SIG-M5 treated with dmso at 0.1 percent for 504 hours (cell line): Measurements from ENCODE around the gene TRUB2.
"Not testable (repeated sequence)": the region's sequence is repeated elsewhere in the genome, so short reads cannot be mapped to it uniquely, and the experiment has no call there.

Source experiments
- DNase-seq: peaks from one replicate; lab custom pipeline; 2025; ENCODE audit not compliant: unreplicated experiment; lab: John Stamatoyannopoulos, UW

TRUB2 gene

DNA sequence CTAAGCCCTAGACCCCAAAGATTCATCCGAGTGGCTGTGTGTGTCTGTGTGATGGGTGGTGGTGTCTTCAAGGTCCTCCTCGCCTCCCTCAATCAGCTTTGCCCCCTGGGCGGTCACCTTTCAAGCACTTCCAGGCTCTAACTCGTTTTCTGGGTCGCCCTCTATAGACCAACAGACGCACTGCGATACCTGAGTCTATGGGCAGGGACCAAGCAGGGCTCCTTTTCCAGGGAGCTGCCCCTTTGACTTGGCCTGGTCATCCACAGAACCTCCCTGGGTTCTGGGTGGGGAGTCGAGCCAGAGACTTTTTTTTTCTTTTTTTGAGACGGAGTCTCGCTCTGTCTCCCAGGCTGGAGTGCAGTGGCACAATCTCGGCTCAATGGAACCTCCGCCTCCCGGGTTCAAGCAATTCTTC, 19.2 kb upstream of the TRUB2 start:
- DNase-seq, result peak; percentile 72

DNA sequence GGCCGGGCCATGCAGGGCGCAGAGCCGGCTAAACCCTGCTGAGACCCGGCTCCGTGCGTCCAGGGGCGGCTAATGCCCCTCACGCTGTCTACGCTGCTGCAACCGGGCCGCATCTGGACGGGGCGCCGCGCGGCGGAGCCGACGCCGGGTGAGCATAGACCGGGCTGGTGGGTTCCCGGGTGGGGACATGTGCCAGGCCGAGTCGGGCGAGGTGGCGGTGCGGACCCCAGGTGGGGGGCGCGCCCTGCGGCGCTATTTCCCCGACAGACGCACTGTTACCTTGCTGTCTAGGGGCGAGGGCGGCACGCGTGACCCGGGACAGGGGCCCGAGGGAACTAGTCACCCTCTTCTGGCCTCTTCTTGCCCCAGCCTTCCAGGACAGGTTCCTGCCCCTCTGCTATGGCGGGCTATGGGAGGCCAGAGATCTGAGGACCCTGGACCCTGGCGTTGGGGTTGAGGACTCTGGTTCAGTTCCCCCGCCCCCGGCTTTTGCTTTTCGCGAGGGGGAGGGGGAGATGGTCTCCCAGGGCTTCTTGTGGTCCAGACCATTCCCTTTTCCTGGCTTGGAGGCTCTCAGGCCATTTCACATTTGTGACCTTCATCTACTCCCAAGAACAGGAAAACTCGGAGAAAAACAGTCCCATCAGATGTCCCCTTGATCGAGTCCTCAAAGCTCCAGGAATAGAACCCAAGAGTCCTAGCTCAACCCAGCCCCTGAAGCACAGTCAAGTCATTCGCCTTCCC, 18.6 kb upstream of the TRUB2 start:
- no peak for DNase-seq

DNA sequence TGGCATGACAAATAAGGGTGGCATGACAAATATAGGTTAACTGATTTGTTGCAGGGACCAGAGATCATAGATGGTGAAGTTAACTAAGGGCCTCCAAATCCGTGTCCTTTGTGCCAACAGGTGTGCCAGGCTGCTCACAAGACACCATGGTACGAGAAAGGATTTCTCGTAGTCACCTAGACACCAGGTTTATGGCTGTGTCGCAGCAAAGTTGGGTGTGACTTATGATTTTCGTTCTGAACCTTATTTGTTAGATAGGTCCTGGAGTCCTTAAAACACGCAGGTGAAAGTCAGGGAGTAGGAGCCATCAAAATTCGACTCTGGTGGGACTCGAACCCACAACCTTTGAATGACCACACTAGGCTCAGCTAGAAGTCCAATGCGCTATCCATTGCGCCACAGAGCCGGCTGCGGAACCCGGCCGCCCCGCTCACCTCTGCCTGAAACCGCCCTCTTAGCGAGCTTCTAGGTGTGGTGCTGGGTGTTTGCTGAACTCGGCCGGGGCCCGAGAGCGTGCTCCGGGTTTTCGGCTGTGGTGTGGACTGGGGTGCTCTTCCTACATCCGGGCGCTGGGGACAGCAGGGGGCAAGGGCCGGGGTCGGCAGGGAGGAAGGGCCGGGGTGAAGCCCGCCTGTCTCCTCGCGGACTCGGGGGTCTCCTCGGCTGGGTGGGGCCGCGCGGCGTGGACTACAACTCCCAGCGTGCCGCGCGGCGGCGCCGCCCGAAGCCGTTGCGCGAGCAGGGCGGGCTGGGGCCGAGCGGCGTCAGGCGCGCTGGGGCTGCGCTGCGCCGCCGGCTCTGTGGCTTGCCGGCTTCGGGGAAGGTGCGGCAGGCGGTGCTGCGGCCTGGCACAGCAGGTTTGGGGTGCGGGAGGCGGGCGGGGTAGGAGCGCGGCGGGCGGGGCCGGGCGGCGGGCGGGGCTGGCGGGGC, 17.8 kb upstream of the TRUB2 start, which contains the start of gene SLC27A4:
Gene SLC27A4 (plus strand): TSS at position 767 of the 930 bp plus-strand sequence. CDS start 2,606 bp downstream, outside the sequence.
- DNase-seq, result peak; percentile 65

DNA sequence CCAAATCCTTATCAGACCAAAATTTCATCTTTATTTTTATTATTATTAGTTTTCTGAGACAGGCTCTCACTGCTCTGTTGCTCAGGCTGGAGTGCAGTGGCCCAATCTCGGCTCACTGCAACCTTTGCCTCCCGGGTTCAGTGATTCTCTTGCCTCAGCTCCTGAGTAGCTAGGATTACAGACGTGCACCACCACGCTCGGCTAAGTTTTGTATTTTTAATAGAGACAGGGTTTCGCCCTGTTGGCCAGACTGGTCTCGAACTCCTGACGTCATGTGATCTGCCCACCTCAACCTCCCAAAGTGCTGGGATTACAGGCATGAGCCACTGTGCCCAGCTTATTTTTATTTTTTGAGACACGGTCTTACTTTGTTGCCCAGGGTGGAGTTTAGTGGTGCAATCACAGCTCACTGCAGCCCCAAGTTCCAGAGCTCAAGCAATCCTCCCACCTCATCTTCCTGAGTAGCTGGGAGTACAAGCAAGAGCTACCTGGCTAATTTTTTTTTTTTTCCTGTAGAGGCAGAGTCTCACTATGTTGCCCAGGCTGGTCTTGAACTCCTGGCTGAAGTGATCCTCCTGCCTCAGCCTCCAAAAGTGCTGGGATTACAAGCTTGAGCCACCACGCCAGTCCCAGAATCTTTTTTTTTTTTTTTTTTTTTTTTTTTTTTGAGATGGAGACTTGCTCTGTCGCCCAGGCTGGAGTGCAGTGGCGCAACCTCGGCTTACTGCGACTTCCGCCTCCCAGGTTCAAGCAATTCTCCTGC, 16.8 kb upstream of the TRUB2 start:
- DNase-seq, result not testable (repeated sequence)

DNA sequence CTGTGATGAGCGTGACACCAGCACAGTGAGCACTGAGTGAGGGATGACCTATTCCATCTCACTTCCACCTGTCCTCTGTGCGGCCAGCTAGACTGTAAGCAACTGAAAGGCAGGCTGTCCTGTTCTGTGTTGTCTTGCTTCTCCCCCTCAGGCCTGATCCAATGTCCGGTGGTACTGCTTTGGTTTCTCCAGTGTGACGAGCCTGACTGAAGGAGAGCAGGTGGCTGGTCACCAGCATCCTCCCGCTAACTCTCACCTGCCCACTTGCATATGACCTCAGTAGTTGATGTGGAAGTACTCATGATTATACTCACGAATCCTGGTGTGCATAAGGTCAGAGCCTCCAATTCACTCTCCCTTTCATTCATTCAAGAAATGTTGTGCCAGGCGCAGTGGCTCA, 15.7 kb upstream of the TRUB2 start:
- no peak for DNase-seq

DNA sequence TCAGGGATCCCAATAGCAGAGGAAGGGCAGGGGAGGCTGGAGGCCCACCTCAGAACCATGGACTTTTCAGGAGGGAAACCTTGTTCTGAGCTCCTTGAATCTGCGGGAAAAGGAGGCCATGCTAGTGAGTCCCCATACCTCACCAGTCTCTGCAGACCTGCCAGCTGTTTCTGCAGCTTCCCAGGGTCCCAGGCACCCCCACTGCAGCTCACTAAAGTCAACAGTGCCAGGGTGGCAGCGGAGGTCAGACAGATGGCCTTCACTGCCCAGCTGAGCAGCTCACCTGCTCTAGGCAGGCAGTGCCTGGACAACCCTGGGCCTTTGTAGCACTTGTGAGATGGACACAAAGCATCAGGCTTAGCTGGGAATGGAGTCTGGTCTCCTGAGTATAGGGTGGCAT, 13.7 kb upstream of the TRUB2 start:
- no peak for DNase-seq

DNA sequence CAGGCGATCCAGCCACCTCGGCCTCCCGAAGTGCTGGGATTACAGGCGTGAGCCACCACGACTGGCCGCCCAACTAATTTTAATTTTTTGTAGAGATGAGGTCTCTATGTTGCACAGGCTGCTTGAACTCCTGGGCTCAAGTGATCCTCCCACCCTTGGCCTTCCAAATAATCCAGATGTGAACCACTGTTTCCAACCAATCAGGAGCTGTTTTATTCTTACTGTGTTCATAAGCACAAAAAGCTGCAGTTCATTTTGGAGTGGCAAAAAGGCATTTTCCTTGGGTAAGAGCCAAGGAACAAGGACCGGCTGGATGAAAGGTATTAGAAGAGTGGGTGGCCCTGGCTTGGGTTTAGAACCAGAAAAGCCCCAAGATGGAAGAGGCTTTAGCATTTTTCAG, 12.9 kb upstream of the TRUB2 start:
- DNase-seq, result no peak

DNA sequence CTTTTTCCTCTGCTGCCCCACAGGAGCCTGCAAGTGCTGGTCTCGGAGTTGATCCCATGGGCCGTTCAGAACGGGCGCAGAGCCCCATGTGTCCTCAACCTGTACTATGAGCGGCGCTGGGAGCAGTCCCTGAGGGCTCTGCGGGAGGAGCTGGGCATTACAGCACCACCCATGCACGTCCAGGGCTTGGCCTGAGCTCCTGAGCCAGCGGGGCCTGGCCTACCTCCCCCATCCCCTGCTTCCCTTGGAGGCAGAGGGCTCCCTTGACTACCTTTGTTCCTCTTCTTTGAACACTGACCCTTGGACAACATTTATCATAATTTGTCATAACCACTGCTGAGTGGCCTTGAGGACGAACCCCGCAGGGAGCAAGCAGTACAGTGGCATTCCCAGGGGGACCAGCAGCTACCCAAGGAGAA, 11.2 kb upstream of the TRUB2 start:
- no peak for DNase-seq

DNA sequence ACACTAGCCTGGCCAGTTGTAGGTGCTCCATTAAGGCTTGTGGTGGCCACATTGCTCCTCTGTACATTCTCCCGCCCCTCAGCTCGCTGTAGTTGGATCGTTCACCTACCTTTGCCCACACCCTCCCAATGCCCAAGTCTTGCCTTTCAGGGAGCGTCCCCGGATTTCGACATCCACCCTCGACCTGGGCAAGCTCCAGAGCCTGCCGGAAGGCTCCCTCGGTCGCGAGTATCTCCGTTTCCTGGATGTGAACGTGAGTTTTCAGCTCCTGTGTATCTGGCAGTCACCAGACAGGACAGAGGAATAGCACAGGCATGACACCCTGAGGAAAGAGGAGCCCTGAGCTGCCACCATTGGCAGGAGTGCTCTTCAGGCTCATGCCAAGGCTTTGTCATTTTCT, 3.4 kb upstream of the TRUB2 start:
- DNase-seq, result no peak

DNA sequence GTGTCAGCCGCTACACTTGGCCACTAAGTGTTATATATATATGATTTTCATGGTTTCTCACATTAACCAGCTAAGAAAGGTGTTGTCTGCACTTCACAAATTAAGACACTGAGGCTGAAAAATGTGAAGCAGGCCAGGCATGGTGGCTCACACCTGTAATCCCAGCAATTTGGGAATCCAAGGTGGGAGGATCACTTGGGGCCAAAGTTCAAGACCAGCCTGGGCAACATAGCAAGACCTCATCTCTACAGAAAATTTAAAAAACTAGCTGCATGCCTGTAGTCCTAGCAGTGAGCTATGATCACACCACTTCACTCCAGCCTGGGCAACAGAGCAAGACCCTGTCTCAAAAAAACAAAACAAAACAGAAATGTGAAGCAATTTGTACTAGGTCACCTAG, 2.2 kb upstream of the TRUB2 start:
- no peak for DNase-seq

DNA sequence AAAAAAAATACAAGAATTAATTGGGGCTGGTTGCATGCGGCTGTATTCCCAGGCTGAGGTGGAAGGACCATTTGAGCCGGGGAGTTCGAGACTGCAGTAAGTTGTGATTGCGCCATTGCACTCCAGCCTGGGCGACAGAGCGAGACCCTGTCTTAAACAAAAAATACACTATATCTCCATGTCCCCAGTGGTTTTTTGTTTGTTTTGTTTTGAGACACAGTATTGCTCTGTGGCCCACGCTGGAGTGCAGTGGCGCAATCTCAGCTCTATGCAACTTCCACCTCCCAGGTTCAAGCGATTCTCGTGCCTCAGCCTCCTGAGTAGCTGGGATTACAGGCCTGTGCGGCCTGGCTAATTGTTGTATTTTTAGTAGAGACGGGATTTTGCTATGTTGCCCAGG, 1.5 kb upstream of the TRUB2 start:
- DNase-seq, result peak; percentile 12

DNA sequence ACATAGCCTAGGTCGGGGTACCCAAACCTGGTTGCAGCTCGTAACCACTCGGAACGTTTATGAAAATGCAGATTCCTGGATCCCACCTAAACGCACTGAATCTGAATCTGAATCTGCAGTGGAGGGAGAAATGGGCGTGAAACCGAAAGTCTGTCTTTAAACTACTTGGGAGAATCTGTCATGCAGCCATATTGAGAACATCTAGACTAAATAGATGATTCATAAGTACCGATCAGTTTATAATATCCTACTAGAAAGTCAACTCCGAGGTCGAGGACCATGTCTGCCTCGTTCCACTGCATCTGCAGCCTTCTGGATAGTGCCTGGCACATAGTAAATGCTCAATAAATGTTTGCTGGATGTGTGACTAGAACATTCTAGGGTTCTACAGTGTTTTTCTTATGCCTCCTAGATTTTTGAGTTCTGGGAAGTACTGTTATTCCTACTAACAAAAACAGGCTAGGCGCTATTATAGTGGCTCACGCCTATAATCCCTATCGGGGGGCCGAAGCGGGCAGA, 1.0 kb upstream of the TRUB2 start:
- peak; percentile 26 for DNase-seq

DNA sequence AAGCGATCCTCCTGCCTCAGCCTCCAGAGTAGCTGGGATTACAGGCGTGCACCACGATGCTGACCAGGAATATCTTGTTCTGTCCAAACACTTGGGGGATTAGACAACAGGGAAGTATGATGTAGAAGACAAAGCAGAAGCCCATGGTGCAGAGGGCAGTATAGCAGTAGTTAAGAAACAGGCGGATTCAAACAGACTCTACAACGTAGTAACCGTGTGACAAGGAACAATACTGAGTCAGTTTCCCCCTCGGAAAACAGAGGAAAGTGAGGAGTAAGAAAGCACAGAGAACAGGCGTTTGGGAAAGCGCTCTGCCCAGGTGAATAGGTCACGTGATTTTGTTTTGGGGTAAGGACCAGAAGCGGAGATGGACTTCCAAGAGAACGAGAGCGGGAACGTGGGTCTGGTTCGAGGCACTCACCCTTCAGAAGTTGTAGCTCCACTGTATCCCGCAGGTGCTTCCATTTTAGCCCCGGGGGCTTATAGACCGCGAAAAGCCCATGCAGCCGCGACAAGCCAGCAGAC, 306 bp downstream of the TRUB2 start:
- no peak for DNase-seq

DNA sequence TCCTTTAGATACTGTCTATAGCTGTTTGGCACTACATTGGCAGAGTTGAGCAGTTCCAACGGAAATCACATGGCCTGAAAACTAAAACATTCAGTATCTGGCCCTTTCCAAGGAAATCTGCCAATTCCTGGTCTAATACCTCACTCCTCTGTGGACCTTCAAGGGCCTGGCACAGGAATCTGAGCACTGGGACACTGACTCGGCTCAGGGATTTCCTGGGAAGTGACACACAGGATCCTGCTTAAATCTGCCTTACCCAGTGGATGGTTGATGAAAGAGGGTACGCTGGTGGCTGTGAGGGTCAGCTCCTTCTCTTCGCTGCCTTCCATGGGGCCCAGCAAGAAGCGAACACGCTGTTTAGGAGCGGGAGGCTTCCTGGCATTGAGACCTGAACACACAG, 904 bp downstream of the TRUB2 start:
- DNase-seq, result no peak

DNA sequence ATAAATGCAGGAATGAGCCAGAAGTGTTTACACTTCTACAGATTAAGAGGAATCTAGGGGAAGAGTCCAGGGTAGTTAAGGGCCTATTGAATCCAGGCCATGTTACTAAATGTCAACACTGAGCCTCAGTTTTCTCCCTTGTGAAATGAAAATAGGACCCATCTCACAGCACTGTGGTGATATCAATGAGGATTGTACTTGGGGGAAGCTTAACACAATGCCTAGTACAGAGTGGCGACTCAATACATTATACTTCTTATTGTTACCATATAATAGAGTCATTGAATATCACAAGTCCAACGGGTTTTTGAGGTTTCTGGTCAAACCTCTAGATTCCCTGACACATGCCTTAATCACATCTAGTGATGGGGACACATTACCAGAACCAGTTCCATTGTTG, 4.6 kb downstream of the TRUB2 start:
- DNase-seq, result no peak

DNA sequence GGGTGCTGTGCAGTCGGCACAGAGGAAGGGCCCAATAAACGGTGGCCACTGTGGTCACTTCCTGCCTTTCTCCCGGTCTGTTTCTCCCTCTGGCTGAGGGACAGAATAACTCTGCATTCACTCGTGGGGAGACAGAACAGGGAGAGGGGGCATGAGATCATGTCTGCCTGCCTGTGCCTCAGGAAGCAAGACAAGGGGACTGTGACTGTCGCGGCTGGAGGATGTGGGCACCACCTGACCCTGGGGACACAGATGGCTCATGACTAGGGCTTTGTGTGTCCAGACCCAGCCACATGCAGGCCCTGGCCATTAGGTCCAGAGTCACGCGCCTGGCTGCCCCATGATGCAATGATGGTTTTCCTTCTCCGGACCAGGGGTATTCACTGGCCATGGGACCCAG, 5.8 kb downstream of the TRUB2 start:
- DNase-seq, result no peak

DNA sequence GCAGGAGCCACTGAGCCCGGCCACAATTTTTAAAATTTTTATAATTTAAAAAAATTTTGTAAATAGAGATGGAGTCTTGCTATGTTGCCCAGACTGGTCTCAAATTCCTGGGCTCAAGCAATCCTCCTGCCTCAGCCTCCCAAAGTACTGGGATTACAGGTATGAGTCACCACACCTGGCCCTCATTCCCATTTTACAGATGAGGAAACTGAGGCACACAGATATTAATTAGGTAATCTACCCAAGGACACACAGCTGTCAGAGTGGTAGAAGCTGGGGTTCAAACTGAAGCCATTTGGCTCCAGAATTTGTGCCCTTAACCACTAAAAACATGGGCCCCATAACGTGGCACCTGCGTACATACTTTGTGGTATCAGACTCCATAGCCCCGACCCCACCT, 7.5 kb downstream of the TRUB2 start:
- no peak for DNase-seq

DNA sequence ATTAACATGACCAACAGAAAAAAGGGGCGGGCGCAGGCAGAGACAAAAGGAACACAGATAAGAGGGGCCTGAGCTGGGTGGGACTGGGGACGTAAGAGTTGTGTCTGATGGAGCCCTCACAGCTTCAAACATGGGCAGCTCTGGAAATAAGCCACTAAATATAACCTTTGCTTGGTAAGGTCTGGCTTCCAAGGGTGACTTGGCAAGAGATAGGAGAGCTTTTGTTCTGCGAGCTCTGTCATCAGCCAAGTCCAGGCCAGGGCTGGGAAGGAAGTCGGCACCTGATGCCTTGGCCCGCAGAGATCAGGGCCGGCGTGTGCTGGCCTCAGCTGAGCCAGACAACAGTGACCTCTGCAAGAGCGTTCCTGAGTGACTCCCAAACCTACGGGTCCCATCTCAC, 11.8 kb downstream of the TRUB2 start:
- DNase-seq, result no peak

DNA sequence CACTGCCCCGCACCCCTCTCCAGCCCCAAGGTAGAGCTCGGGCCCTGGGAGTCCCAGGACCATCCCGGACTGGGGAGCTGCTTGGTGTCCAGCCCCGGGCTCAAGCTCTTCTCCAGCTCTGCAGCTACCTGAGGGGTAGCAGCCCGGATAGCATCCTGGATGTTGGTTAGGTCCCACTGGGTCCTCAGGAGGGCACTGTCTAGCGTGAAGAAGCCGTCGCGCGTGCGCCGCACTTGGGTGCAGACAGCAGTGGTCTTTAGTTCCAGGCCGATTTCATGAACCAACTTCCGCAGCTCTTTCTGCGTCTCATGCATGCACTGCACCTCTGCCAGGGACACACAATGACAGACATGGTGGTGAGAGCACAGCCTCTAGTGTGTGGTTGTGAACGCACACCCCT, 12.7 kb downstream of the TRUB2 start:
- DNase-seq, result no peak

DNA sequence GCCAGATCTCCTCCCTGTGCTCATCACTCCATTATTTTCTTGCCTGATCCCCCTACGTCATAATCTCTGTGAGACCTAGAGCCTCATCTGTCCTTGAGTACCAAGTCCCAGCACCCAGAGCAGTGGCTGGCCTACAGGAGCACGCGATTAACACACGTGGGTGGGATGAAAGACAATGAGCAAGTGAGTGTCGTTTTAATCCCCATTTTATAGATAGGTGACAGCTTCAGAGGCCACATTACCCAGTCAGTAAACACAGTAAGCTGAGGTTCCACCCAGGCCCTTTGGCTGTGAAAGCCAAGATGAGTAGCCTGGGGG, 17.3 kb downstream of the TRUB2 start:
- DNase-seq, result no peak
